Activated B cell treated with CpG ODN at 0.5 μM for 24 hours (primary cell): ENCODE results near the gene PTK7. TPM values are rescaled to one million over a fixed set of nuclear protein-coding genes. Genes with fewer than 3 reads are reported as not detected.

Source experiments
- ATAC-seq: fragments of 200-7000 bp; cut with Tn5 transposase; one replicate; pipeline ENCODE4 v1.10.0; 2021; ENCODE audit warnings: low read depth, mild to moderate bottlenecking, moderate library complexity
- CTCF ChIA-PET: fragments of 350-600 bp; sonication (Branson Sonifier 250); formaldehyde crosslinking; loops from one replicate; lab custom pipeline; 2021; ENCODE audit warnings: antibody characterized with exemption; lab: Charles Lee
- POLR2A ChIA-PET: fragments of 350-600 bp; sonication (Branson Sonifier 250); formaldehyde crosslinking; loops from one replicate; lab custom pipeline; 2021; ENCODE audit warnings: antibody characterized with exemption; lab: Charles Lee
- DNase-seq: peaks from one replicate; pipeline ENCODE4 v3.0.0; 2022
- H3K27ac Mint-ChIP-seq: one replicate; pipeline ENCODE4 v1.8.0; 2020; ENCODE audit warnings: mixed read lengths
- H3K27me3 Mint-ChIP-seq: one replicate; pipeline ENCODE4 v1.8.0; 2021; ENCODE audit warnings: mixed read lengths
- H3K36me3 Mint-ChIP-seq: one replicate; pipeline ENCODE4 v1.8.0; 2021; ENCODE audit warnings: low read depth, mixed read lengths
- H3K4me1 Mint-ChIP-seq: one replicate; pipeline ENCODE4 v1.8.0; 2021; ENCODE audit warnings: mixed read lengths
- H3K4me3 Mint-ChIP-seq: one replicate; pipeline ENCODE4 v1.8.0; 2020; ENCODE audit warnings: mild to moderate bottlenecking, mixed read lengths
- H3K9me3 Mint-ChIP-seq: one replicate; pipeline ENCODE4 v1.8.0; 2020; ENCODE audit warnings: mixed read lengths
- intact Hi-C: fragments of 100-400 bp; cut with micrococcal nuclease; formaldehyde crosslinking; loops from one replicate; pipeline ENCODE4 v1.15.1; 2024
- total RNA-seq: library from RNA; stranded (reverse); gene quantifications from 2 replicates; pipeline ENCODE4 v1.2.3, GENCODE V29; 2022
- TF ChIP-seq, protein P1 (sequence below): fragments of 200-600 bp; IDR thresholded peaks from one replicate; pipeline ENCODE4 v1.8.0; 2022; ENCODE audit warnings: antibody characterized with exemption, mild to moderate bottlenecking

Gene PTK7
- total RNA-seq, 1 donor from 2014 or later: 0.82 TPM

GRCh38 chr6:43171707-43172103 lies 95.6 kb downstream of the PTK7 start:
- ChIA-PET CTCF (interaction anchor here (1.7 to 2.0 kb wide), 2 partner anchors 10 to 58 kb away, joined by 5 to 8 read pairs; partner anchors contain the start of genes CUL9 and DNPH1), POLR2A (interaction anchor here (1.0 to 3.6 kb wide), 11 partner anchors 10 to 338 kb away, joined by 3 to 35 read pairs (median 5); partner anchors contain the start of genes CNPY3, CUL7, CUL9 and DNPH1)
- Mint-ChIP-seq H3K4me1 (peaks cover 48% of the 10 kb centered on the region), H3K4me3 (peak overlapping the region; percentile 91), H3K27ac (peak overlapping the region; percentile 85), H3K27me3 (no peaks in the 10 kb centered on the region), H3K9me3 (no peaks in the 10 kb centered on the region), H3K36me3 (peaks cover 32% of the 10 kb centered on the region)
- intact Hi-C loops: loop anchor here (1.0 to 5.0 kb wide), 14 partner anchors 53 to 1091 kb away; partner anchors contain the start of genes ABCC10, BICRAL, CNPY3 and GTPBP2
- ATAC-seq: no peak
- TF ChIP-seq, protein P1, sequence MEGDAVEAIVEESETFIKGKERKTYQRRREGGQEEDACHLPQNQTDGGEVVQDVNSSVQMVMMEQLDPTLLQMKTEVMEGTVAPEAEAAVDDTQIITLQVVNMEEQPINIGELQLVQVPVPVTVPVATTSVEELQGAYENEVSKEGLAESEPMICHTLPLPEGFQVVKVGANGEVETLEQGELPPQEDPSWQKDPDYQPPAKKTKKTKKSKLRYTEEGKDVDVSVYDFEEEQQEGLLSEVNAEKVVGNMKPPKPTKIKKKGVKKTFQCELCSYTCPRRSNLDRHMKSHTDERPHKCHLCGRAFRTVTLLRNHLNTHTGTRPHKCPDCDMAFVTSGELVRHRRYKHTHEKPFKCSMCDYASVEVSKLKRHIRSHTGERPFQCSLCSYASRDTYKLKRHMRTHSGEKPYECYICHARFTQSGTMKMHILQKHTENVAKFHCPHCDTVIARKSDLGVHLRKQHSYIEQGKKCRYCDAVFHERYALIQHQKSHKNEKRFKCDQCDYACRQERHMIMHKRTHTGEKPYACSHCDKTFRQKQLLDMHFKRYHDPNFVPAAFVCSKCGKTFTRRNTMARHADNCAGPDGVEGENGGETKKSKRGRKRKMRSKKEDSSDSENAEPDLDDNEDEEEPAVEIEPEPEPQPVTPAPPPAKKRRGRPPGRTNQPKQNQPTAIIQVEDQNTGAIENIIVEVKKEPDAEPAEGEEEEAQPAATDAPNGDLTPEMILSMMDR: no peak
- no peak for DNase-seq

GRCh38 chr6:43172104-43173007 lies 96.2 kb downstream of the PTK7 start:
- peak overlapping the region; percentile 85 for H3K27ac Mint-ChIP-seq
- H3K4me1 Mint-ChIP-seq: peaks cover 48% of the 10 kb centered on the region
- peak overlapping the region; percentile 91 for H3K4me3 Mint-ChIP-seq
- TF ChIP-seq, protein P1: no peak
- H3K9me3 Mint-ChIP-seq: no peaks in the 10 kb centered on the region
- ChIA-PET POLR2A (interaction anchor here (1.0 to 3.6 kb wide), 12 partner anchors 10 to 338 kb away, joined by 3 to 35 read pairs (median 5); partner anchors contain the start of genes CNPY3, CUL7, CUL9 and DNPH1), CTCF (interaction anchor here (1.7 to 2.0 kb wide), 2 partner anchors 9 to 57 kb away, joined by 5 to 8 read pairs; partner anchors contain the start of genes CUL9 and DNPH1)
- DNase-seq (peak; percentile 45), ATAC-seq (no peak)
- H3K36me3 Mint-ChIP-seq: peaks cover 33% of the 10 kb centered on the region
- H3K27me3 Mint-ChIP-seq: no peaks in the 10 kb centered on the region
- intact Hi-C loops: loop anchor here (5.0 kb wide), 3 partner anchors 210 to 1090 kb away; partner anchors contain the start of gene BICRAL

- ATAC-seq: no peak
- no peaks in the 10 kb centered on the region for H3K9me3 Mint-ChIP-seq
- peak overlapping the region; percentile 91 for H3K4me3 Mint-ChIP-seq
- intact Hi-C loops: loop anchor here (1.0 to 5.0 kb wide), 6 partner anchors 9 to 1089 kb away; partner anchors contain the start of genes BICRAL, CUL9 and KLHDC3
- H3K27me3 Mint-ChIP-seq: no peaks in the 10 kb centered on the region
- H3K36me3 Mint-ChIP-seq: peaks cover 45% of the 10 kb centered on the region
- H3K27ac Mint-ChIP-seq: peak overlapping the region; percentile 74
- TF ChIP-seq, protein P1: no peak
- DNase-seq: no peak
- ChIA-PET CTCF (interaction anchor here (1.0 to 2.0 kb wide), 3 partner anchors 8 to 56 kb away, joined by 4 to 7 read pairs (median 5); partner anchors contain the start of genes CUL9 and DNPH1), POLR2A (interaction anchor here (0.5 to 3.6 kb wide), 12 partner anchors 8 to 456 kb away, joined by 3 to 35 read pairs (median 7); partner anchors contain the start of genes ABCC10, CUL9, DNPH1 and GTPBP2)
- peaks cover 48% of the 10 kb centered on the region for H3K4me1 Mint-ChIP-seq
These were observed 97.6 kb downstream of the PTK7 start for GRCh38 chr6:43173591-43174262.

DNA sequence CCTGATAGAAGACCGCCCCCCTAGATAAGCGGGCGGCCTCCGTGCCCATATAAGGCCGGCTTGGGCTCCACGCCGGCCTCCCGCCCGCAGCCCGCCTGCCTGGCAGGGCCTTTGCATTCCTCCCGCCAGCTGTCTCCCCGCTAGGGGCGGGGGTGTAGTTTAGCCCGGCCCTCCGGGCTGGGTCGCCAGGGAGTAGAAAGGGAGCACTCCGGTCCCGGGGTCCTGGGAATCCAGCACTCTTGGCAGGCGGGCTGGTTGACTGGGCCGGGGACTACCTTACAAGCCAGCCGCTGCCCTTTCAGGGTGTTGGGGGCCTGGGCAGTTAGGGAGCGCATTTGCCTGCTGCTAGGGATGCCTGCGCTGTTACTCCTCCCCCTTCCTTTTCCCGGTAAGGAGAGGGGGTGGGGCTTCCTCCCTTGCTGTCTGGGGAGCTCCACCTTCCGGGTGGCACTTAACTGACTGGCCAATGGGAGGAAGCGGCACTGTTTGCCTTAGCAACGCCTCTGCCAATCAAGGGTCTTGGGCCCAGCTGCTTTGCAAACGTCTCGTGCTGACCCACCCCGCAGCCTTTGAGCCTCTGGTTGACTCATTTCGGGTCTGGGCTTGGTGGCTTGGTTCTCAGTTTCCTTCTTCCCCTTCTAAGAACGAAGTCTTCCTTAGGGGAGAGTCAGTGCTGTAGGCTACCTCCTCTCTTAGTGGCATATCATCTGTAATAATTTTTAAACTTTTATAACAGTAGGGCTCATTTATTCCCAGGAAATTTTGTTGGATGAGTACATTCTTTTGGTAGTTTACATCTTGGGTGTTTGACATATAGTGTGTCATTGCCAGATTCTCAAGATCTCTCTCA lies 98.4 kb downstream of the PTK7 start:
- H3K9me3 Mint-ChIP-seq: no peaks in the 10 kb centered on the region
- ChIA-PET POLR2A (interaction anchor here (0.5 to 3.6 kb wide), 20 partner anchors 15 to 1469 kb away, joined by 3 to 17 read pairs (median 4); partner anchors contain the start of genes ABCC10, DNPH1, GTPBP2 and KLC4), CTCF (interaction anchor here (0.6 to 1.0 kb wide), 3 partner anchors 31 to 181 kb away, joined by 3 to 7 read pairs (median 4); partner anchors contain the start of gene DNPH1)
- intact Hi-C loops: loop anchor here (1.0 to 5.0 kb wide), 6 partner anchors 8 to 1088 kb away; partner anchors contain the start of genes BICRAL, CUL9 and KLHDC3
- peaks cover 53% of the 10 kb centered on the region for H3K36me3 Mint-ChIP-seq
- TF ChIP-seq, protein P1: no peak
- peak; percentile 77 for DNase-seq
- H3K4me3 Mint-ChIP-seq: peak overlapping the region; percentile 73
- peak overlapping the region; percentile 90 for H3K27ac Mint-ChIP-seq
- no peaks in the 10 kb centered on the region for H3K27me3 Mint-ChIP-seq
- H3K4me1 Mint-ChIP-seq: peaks cover 48% of the 10 kb centered on the region
- ATAC-seq: peak; percentile 71
